ENCODE data around the gene VRTN. TPM values are rescaled to one million over a fixed set of nuclear protein-coding genes. Genes with fewer than 3 reads are reported as not detected.

Gene VRTN
- total and polyA plus RNA-seq, 2 of the 8 experiments (the other 6 are each of a cell fraction or from before 2014, with no cell fraction given): 133 to 148 TPM

- no peak for TF ChIP-seq KDM1A (IDR thresholded peaks at IDR 0.05; ENCODE audit: borderline replicate concordance, low read length)
These were observed 33.7 kb upstream of the VRTN start (continued) for GRCh38 chr14:74314576-74314975.
